Measurements from ENCODE around the gene MLC1.

Gene MLC1

DNA sequence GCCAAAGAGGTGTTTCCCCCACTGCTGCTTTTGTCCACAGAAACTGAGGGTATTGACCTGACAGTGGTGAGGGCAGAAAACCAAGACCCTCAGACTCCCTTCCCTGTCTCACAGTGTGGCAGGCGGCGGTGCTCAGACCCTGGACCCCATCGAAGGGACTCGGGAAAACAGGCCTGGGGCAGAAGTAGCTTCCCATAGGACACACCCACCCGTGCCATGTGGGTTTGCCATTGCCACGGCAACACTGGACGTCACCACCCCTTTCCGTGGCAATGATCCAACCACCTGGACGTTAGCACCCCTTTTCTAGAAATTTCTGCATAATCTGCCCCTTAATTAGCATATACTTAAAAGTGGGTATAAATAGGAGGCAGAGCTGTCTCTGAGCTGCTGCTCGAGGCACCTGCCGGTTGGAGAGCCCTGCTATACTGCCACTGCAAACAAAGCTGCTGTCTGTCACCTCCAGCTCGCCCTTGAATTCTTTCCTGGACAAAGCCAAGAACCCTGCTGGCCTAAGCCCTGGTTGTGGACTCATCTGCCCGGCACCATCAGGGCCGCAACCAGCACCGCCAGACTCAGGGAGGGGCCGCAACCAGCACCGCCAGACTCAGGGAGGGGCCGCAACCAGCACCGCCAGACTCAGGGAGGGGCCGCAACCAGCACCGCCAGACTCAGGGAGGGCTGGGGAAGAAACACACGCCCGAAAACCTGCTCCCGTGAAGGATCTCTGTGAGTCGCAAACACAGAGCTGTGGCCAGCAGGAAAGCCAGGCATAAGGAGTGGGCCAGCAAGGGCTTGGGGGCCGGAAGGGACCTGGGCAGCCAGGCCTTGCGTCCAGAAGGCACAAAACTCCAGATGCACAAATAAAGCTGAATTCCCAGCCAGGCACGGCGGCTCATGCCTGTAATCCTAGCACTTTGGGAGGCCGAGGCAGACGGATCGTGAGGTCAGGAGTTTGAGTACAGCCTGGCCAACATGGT, 10.4 kb downstream of the MLC1 start:
- DNase-seq, result no peak

DNA sequence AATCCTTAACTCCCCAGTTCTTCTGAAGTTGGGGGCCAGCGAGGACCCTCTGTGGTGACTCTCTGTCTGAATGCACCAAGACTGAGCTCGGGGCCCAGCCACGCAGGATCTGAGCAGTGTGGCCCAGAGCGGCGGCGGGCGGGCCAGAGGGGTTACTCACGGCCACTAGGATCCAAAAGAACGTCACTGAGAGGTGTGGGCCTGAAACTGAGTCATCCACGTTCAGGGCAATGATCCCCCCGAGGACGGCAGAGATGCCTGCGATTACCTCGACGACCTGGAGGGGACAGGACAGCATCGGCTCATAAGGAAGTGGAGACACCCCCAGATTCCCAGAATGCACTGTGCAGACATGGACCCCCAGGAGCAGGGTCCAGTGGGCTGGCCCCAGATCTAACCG, 11.2 kb downstream of the MLC1 start:
- no peak for DNase-seq

DNA sequence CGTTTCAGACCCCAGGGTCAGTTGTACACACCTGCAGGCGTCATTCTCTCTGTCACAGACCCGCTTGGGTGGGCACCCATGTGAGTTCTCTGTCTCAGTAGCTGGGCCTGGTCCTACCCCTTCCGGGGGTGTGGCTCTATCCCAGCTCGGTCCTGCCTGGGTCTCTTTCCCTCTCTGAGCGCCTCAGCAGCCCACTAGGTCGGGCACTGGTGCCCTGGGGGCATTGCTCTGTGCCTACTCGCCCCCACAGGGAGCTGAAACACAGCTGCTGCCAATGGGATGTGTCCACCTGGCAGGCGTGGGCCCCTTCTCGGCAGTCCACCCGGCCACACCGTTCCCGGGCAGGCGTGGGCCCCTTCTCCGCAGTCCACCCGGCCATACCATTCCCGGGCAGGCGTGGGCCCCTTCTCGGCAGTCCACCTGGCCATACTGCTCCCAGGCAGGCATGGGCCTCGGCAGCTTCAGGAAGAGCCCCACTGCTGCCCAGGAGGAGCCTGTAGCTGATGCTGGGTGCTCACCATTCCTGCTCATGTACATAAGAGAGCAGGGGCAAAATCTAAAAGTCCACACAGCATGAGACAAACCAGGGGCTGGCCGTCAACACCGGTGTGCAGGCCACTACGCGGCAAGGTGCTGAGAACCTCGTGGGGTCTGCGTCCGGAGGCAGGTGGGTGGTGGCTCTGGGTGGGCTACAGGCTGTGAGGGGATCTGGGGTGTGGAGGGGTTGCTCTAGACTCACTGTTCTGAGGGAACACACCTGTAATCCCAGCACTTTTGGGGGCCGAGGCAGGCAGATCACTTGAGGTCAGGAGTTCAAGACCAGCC, 12.3 kb downstream of the MLC1 start:
- no peak for DNase-seq

- DNase-seq, result no peak
Measured at GRCh38 chr22:50072167-50072555, 13.1 kb downstream of the MLC1 start.

DNA sequence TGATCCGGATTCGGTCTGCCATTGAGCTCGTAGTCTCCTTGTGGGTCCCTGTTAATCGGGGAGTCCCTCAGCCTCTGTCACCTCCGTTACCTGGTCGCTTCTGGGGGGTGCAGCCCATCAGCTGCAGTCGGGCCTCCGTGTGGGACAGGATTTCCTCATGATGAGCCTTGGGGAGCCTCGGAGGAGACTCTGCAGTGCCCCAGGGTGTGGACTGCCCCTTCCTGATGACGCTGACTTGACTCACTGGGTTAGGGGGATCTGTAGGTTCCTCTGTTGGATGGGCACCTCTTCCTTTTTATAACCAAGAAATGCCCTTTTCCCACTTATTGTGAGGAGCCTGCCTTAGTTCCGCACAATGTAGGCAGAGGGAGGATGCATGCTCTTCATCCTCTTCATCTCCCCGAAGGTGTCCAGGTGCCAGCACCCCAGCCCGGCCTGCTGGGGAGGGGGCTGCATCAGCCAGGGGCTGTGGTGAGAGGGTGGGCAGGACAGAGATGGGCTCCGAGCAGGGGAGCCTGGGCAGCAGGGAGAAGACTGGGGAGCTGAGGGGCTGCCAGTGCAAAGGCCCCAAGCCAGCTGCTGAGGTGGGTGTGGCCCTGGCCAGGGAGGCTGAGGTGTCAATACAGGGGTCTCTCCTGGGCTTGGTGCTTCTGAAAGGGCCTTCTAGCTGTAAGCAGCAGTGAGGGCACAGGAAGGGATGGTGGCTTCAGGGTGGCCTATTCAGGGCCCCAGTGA, 13.6 kb downstream of the MLC1 start:
- peak; percentile 40 for DNase-seq

DNA sequence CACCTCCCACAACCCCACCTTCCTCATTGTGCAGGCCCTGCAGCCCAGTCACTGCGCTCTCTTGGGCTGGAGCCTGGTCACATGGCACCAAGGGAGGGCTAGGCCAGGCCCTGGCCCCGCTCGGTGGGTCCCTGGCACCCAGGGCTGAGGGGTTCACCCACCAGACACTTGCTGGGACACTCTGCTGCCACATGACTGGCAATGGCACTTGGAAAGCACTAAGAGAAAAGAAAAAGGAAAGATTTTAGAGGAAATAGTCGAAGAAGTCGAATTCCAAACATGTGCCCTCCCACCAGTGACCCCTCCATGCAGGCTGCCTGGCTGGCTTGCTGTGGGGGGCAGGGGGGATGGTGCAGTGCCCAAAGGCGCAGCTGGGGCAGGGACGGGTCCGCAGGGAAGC, 14.9 kb downstream of the MLC1 start:
- no peak for DNase-seq

GRCh38 chr22:50068096-50068495, 17.1 kb downstream of the MLC1 start:
- DNase-seq, result no peak

- DNase-seq, result no peak
Measured at GRCh38 chr22:50067244-50067643, 18.0 kb downstream of the MLC1 start.

DNA sequence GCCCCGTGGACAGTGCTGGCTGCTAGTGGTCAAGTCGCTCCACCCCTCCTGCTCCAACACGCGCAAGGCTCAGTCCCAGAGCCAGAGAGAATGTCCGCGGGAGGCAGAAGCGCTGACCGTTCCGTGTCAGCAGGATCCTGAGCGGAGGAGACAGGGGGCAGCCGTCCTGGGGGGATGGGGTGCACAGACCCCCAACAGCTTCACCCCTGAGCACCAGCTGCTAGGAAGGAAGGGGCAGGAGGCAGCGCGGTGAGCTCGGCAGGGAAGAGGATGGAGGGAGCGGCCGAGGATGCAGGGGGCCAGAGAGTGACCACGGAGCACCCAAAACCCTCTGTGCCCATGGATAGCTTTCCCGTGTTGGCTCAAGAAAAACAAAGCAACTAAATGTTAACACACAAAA, 20.8 kb downstream of the MLC1 start:
- DNase-seq, result no peak

DNA sequence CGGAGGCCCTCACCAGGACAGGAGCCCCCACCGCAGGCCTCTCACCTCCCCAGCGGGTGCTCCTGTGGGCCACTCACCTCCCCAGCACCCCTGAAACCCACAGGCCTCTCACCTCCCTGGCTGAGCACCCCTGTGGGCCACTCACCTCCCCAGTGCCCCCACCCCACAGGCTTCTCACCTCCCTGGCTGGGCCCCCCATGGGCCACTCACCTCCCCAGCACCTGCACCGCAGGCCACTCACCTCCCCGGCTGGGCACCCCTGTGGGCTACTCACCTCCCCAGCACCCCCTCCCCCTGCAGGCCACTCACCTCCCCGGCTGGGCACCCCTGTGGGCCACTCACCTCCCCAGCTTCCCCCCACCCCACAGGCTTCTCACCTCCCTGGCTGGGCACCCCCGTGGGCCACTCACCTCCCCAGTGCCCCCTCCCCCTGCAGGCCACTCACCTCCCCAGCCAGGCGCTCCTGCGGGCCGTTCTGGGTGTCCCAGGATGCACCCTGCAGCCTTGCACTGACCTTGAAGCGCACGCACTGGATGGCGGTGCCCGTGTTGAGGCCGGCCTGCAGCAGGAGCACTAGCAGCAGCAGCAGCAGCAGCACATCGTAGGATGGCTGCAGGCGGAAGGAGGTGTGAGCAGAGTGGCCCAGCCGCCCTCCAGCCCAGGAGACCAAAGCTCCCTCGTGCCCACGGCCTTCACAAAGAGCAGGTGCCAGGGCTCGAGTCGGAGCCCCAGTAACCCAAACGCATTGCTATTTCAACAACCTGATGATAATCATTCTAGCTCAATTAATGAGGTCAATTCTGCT, 21.4 kb downstream of the MLC1 start:
- no peak for DNase-seq

DNA sequence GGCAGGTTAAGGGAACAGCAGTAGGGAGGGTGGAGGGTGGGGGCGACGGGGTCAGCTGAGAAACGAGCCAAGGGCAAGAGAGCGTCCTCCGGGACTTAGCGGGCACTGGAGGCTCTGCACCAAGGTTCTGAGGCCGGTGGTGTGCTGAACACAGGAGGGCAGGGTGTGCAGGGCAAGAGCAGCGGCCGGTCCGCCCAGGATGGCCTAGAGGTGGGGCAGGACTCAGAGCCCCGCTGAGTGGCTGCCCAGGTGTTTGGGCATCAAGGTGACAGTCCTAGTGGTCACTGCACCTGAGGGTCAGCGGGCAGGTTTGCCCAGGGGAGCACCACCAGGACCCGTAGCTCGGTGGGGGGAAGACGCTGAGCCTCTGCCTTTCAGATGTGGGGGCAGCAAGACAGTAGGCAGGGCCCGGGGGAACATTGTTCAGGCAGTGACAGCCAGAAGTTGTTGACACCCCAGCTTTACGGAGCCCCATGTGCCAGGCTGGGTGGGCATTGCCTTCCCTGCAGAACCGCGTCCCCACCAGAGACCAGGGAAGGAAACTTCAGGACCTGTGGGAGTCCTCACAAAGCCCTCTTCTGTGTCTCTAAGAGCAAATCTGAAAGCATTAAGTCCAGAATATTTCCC, 22.6 kb downstream of the MLC1 start:
- no peak for DNase-seq

DNA sequence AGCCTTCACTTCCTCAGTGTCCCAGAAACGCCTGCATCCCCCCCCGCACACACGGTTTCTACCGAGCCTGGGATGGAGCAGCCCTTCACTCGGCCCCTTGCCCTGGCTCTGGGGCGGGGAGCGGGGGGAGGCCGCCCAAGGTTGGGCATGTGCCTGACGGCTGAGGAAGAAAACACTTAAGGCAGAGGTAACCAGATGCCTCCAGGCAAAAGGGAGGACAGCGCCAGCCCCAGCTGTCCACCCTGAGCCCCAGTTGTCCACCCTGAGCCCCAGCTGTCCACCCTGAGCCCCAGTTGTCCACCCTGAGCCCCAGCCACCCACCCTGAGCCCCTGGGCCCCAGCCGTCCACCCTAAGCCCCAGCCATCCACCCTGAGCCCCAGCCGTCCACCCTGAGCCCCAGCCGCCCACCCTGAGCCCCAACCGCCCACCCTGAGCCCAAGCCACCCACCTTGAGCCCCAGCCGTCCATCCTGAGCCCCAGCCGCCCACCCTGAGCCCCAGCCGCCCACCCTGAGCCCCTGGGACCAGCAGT, 23.3 kb downstream of the MLC1 start:
- no peak for DNase-seq

GRCh38 chr22:50061141-50061823, 23.9 kb downstream of the MLC1 start:
- no peak for DNase-seq

GRCh38 chr22:50060441-50061140, 24.6 kb downstream of the MLC1 start:
- no peak for DNase-seq

GRCh38 chr22:50059881-50060262, 25.4 kb downstream of the MLC1 start:
- DNase-seq, result no peak

- peak; percentile 23 for DNase-seq
Measured at GRCh38 chr22:50058906-50059880, 26.0 kb downstream of the MLC1 start.

- no peak for DNase-seq
Measured at GRCh38 chr22:50058061-50058905, 26.9 kb downstream of the MLC1 start, which contains the start of gene TTLL8. TSS of gene TTLL8 (minus strand) at chr22:50058298.
